ENCODE results near the gene TLE4.

DNA sequence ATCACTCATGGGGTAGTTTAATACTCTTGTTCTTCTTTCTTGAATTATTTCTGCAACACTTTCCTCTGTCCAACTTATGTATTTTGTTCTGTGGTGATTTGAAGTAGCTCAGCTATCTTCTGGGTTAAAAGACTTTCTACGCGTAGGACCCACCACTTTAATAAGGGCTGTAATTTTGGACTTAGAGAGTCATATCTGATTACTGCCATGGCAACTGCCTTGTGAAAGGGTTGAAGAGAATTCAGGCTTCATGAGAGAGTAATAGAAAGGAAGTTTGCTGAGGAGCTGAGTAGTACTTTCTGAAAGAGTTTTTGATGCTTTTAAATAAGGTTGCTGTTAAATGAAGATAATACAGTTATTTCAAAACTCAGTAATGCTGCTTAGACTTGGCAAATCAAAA lies 89.5 kb downstream of the TLE4 start:
- no peak for TF ChIP-seq CHD2 (IDR thresholded peaks at IDR 0.05; ENCODE audit: low read length, partially characterized antibody)
- TF ChIP-seq, protein P1, sequence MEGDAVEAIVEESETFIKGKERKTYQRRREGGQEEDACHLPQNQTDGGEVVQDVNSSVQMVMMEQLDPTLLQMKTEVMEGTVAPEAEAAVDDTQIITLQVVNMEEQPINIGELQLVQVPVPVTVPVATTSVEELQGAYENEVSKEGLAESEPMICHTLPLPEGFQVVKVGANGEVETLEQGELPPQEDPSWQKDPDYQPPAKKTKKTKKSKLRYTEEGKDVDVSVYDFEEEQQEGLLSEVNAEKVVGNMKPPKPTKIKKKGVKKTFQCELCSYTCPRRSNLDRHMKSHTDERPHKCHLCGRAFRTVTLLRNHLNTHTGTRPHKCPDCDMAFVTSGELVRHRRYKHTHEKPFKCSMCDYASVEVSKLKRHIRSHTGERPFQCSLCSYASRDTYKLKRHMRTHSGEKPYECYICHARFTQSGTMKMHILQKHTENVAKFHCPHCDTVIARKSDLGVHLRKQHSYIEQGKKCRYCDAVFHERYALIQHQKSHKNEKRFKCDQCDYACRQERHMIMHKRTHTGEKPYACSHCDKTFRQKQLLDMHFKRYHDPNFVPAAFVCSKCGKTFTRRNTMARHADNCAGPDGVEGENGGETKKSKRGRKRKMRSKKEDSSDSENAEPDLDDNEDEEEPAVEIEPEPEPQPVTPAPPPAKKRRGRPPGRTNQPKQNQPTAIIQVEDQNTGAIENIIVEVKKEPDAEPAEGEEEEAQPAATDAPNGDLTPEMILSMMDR (IDR thresholded peaks at IDR 0.05), result no peak

Measured in A549 (cell line).